Neural crest cell (in vitro differentiated cells): ENCODE data around the gene OSCAR. TPM values are rescaled to one million over a fixed set of nuclear protein-coding genes. Genes with fewer than 3 reads are reported as not detected.

Source experiments
- DNase-seq: peaks from one replicate; pipeline ENCODE4 v3.0.0; 2021; ENCODE audit warnings: low read depth, mixed read lengths, low spot score
- H3K27ac Mint-ChIP-seq: one replicate; pipeline ENCODE4 v1.8.0; 2021; ENCODE audit warnings: mild to moderate bottlenecking, mixed read lengths; ENCODE audit not compliant: unreplicated experiment
- H3K27me3 Mint-ChIP-seq: 2 replicates; pipeline ENCODE4 v1.8.0; 2021; ENCODE audit warnings: low read depth, mild to moderate bottlenecking, mixed read lengths
- H3K36me3 Mint-ChIP-seq: 2 replicates; pipeline ENCODE4 v1.8.0; 2021; ENCODE audit warnings: low read depth, mild to moderate bottlenecking, mixed read lengths
- H3K4me1 Mint-ChIP-seq: 2 replicates; pipeline ENCODE4 v1.8.0; 2021; ENCODE audit warnings: mixed read lengths
- H3K4me3 Mint-ChIP-seq: one replicate; pipeline ENCODE4 v1.8.0; 2021; ENCODE audit warnings: mild to moderate bottlenecking, mixed read lengths
- H3K9me3 Mint-ChIP-seq: 2 replicates; pipeline ENCODE4 v1.8.0; 2021; ENCODE audit warnings: mixed read lengths
- long read RNA-seq: library from polyadenylated mRNA; unstranded; transcript quantifications from one replicate; pipeline ENCODE4 v2.0.0, GENCODE V29; 2020
- total RNA-seq: library from RNA; stranded (reverse); gene quantifications from 2 replicates; pipeline ENCODE4 v1.2.1, GENCODE V29; 2021
- TF ChIP-seq, protein P1 (sequence below): fragments of 200-600 bp; sonication (generic); conservative IDR thresholded peaks from 2 replicates; pipeline ENCODE4 v1.5.0; 2021; ENCODE audit warnings: antibody characterized with exemption, mild to moderate bottlenecking

OSCAR gene, protein sequence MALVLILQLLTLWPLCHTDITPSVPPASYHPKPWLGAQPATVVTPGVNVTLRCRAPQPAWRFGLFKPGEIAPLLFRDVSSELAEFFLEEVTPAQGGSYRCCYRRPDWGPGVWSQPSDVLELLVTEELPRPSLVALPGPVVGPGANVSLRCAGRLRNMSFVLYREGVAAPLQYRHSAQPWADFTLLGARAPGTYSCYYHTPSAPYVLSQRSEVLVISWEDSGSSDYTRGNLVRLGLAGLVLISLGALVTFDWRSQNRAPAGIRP
- not detected in 2 replicates for total RNA-seq
- long read RNA-seq, result 0 reads

DNA sequence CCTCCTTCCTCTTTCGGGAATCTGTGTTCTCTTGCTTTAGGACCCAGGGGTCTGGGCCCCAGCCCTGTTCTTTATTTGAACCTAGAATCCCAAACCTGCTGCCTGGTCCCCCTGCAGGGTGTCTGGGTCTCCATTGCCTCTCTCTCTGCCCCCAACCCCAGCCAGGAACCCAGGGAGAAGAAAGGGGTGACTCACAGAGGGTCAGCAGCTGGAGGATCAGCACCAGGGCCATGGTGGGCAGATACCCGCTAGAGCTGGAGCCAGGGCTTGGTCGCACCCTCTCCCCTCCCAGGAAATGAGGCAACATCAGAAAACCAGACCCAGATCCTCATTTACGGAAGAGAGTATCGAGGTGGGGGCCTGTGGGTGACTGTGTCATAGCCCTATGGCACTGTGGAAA is at the start of gene OSCAR:
TSS of gene OSCAR (minus strand) at position 243 of the 400 bp plus-strand sequence. CDS start at position 232, 11 bp downstream.
- H3K9me3 Mint-ChIP-seq, result no peaks in the 10 kb centered on the region
- H3K4me1 Mint-ChIP-seq, result peaks cover 16% of the 10 kb centered on the region
- TF ChIP-seq, protein P1, sequence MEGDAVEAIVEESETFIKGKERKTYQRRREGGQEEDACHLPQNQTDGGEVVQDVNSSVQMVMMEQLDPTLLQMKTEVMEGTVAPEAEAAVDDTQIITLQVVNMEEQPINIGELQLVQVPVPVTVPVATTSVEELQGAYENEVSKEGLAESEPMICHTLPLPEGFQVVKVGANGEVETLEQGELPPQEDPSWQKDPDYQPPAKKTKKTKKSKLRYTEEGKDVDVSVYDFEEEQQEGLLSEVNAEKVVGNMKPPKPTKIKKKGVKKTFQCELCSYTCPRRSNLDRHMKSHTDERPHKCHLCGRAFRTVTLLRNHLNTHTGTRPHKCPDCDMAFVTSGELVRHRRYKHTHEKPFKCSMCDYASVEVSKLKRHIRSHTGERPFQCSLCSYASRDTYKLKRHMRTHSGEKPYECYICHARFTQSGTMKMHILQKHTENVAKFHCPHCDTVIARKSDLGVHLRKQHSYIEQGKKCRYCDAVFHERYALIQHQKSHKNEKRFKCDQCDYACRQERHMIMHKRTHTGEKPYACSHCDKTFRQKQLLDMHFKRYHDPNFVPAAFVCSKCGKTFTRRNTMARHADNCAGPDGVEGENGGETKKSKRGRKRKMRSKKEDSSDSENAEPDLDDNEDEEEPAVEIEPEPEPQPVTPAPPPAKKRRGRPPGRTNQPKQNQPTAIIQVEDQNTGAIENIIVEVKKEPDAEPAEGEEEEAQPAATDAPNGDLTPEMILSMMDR, result no peak
- no peak for DNase-seq
- peak within 1 kb of the TSS; percentile 73 for H3K4me3 Mint-ChIP-seq
- peaks cover 34% of the 10 kb centered on the region for H3K27me3 Mint-ChIP-seq
- no peak within 1 kb of the TSS for H3K27ac Mint-ChIP-seq
- H3K36me3 Mint-ChIP-seq, result no peaks in the 10 kb centered on the region

DNA sequence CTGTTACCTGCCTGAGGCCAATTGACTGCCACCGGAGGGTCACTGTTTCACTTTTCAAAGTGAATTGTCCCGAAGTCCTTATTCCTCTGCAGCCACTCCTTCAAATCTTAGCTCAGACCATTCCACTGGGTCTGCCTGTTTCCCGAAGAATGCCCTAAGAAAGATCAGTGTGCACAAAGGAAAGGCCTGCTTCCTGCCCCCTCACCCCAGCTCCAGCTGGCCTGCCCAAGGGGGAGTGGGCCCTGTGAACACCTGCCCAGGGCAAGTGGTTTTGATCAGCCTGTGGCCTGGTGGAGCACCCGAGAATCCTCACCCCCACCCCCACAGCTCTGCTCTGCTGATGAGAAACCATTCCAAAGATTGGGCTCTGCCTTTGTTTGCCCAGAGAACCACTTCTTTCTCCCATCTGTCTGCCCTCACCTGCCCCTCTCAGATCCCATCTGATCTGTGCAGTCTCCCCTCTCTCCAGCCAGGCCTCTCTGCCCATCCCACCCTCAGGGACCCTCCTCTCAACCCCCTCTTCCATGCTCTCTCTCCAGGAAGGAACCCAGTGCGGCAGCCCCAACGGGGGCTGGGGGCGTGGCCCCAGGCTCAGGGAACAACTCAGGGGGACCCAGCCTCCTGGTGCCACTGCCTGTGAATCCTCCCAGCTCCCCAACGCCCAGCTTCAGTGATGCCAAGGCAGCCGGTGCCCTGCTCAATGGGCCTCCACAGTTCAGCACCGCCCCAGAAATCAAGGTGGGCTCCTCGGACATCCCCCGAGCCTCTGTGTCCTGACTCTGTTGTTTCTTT is 48.6 kb upstream of the OSCAR start:
- Mint-ChIP-seq H3K27ac (peak overlapping the region; percentile 43), H3K36me3 (peaks cover 15% of the 10 kb centered on the region), H3K9me3 (no peaks in the 10 kb centered on the region), H3K4me1 (no peaks in the 10 kb centered on the region), H3K4me3 (peak overlapping the region; percentile 72), H3K27me3 (peaks cover 3% of the 10 kb centered on the region)
- no peak for DNase-seq
- TF ChIP-seq, protein P1, result no peak

DNA sequence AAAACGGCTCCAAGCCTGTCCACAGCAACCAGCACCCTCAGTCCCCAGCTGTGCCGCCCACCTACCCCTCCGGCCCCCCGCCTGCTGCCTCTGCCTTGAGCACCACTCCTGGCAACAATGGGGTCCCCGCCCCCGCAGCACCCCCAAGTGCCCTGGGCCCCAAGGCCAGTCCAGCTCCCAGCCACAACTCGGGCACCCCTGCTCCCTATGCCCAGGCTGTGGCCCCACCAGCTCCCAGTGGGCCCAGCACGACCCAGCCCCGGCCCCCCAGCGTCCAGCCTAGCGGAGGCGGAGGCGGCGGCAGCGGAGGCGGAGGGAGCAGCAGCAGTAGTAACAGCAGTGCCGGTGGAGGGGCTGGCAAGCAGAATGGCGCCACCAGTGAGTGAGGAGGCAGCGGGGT is 47.6 kb upstream of the OSCAR start:
- Mint-ChIP-seq H3K36me3 (peaks cover 12% of the 10 kb centered on the region), H3K9me3 (no peaks in the 10 kb centered on the region)
- TF ChIP-seq, protein P1, result no peak

DNA sequence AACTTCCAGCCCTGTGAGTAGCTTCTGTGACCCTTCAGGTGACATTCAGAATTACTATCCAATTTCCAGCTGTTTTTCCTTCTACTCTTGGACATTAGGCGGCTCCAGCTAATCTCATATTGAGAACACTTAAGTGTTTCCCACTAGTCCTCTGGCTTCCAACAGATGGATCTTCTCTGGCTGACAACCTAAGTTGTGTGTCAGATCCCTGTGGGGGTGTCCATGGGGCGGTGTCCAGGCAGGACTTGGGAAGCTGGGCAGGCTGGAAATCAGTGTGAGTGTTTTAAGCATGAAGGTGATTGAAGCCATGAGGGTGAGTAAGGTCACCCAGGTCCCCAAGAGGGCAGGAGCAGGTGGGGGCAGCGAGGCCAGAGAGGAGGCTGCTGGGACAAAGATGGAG is 47.1 kb upstream of the OSCAR start:
- Mint-ChIP-seq H3K9me3 (no peaks in the 10 kb centered on the region), H3K27ac (no peak overlapping the region), H3K4me1 (no peaks in the 10 kb centered on the region), H3K4me3 (no peak overlapping the region), H3K27me3 (peaks cover 3% of the 10 kb centered on the region), H3K36me3 (peaks cover 12% of the 10 kb centered on the region)
- TF ChIP-seq, protein P1, result no peak
- no peak for DNase-seq

More for the DNA sequence above, 47.6 kb upstream of the OSCAR start:
- no peaks in the 10 kb centered on the region for H3K4me1 Mint-ChIP-seq
- no peak overlapping the region for H3K4me3 Mint-ChIP-seq
- no peak for DNase-seq
- peaks cover 3% of the 10 kb centered on the region for H3K27me3 Mint-ChIP-seq
- H3K27ac Mint-ChIP-seq, result no peak overlapping the region

DNA sequence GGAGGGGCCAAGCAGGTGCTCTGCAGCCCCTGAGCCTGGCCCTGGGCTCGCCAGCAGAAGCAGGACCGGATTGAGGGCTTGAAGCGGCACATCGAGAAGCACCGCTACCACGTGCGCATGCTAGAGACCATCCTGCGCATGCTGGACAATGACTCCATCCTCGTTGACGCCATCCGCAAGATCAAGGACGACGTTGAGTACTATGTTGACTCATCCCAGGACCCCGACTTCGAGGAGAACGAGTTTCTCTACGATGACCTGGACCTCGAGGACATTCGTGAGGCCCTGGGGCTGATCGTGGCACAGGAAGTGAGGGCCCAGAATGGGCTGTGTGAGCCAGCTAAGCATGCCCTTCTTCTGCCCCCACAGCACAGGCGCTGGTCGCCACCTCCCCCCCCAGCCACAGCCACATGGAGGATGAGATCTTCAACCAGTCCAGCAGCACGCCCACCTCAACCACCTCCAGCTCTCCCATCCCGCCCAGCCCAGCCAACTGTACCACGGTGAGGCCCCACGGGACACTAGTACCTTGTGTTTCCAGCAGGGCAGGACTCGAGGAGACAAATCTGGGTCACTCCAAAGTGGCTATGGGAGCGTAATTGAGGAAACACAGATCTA is 45.0 kb upstream of the OSCAR start:
- Mint-ChIP-seq H3K27ac (no peak overlapping the region), H3K4me3 (no peak overlapping the region), H3K9me3 (no peaks in the 10 kb centered on the region), H3K4me1 (peaks cover 6% of the 10 kb centered on the region), H3K36me3 (peaks cover 8% of the 10 kb centered on the region), H3K27me3 (no peaks in the 10 kb centered on the region)
- DNase-seq, result no peak
- TF ChIP-seq, protein P1, result no peak
